Ureter (tissue), 1 donor: Measurements from ENCODE around the gene CSNK1G2. TPM values are rescaled to one million over a fixed set of nuclear protein-coding genes. Genes with fewer than 3 reads are reported as not detected.
"Not testable (repeated sequence)": the region's sequence is repeated elsewhere in the genome, so short reads cannot be mapped to it uniquely, and the experiment has no call there.

Experiments used
- DNase-seq: peaks from one replicate; pipeline ENCODE4 v3.0.0-alpha.2; 2020; ENCODE audit warnings: low spot score
- total RNA-seq: library from RNA; stranded (reverse); gene quantifications from one replicate; pipeline ENCODE4 v1.2.4, GENCODE V29; 2023
- donor health status: DM: yes; HTN: yes; CAD: no.

Gene CSNK1G2
- total RNA-seq, 1 donor from 2014 or later, result 57.2 TPM

- not testable (repeated sequence) for DNase-seq
Measured at GRCh38 chr19:1988464-1988863, 47.5 kb downstream of the CSNK1G2 start.

GRCh38 chr19:1989513-1990229 lies 48.7 kb downstream of the CSNK1G2 start:
- DNase-seq, result no peak

- no peak for DNase-seq
Measured at GRCh38 chr19:1990230-1991017, 49.5 kb downstream of the CSNK1G2 start.

GRCh38 chr19:1991018-1991913 lies 50.3 kb downstream of the CSNK1G2 start:
- DNase-seq, result no peak

- DNase-seq, result no peak
Measured at GRCh38 chr19:1992759-1993260, 51.8 kb downstream of the CSNK1G2 start.

- DNase-seq, result no peak
Measured at GRCh38 chr19:1997353-1998233, 56.6 kb downstream of the CSNK1G2 start.

GRCh38 chr19:1998712-1999708 lies 58.0 kb downstream of the CSNK1G2 start:
- no peak for DNase-seq

GRCh38 chr19:1999856-2000515 lies 59.0 kb downstream of the CSNK1G2 start:
- DNase-seq, result no peak

GRCh38 chr19:2003874-2004273 lies 62.9 kb downstream of the CSNK1G2 start:
- no peak for DNase-seq

- no peak for DNase-seq
Measured at GRCh38 chr19:2010135-2010668, 69.2 kb downstream of the CSNK1G2 start.

- no peak for DNase-seq
Measured at GRCh38 chr19:2011169-2011568, 70.2 kb downstream of the CSNK1G2 start.

GRCh38 chr19:2012941-2013682 lies 72.1 kb downstream of the CSNK1G2 start:
- no peak for DNase-seq

- DNase-seq, result no peak
Measured at GRCh38 chr19:2013683-2013961, 72.7 kb downstream of the CSNK1G2 start.

- no peak for DNase-seq
Measured at GRCh38 chr19:2014131-2014571, 73.2 kb downstream of the CSNK1G2 start.

- no peak for DNase-seq
Measured at GRCh38 chr19:2014731-2015607, 74.0 kb downstream of the CSNK1G2 start.

- peak; percentile 79 for DNase-seq
Measured at GRCh38 chr19:2015608-2015950, 74.6 kb downstream of the CSNK1G2 start, which contains the start of gene BTBD2. Gene BTBD2, minus strand, starts transcription at chr19:2015714. Its CDS starts 11 bp downstream, at chr19:2015703.
